HEK293 (cell line): ENCODE data around the gene FAM227B.

ENCODE experiments used
- CTCF ChIA-PET: fragments of 350-600 bp; formaldehyde crosslinking; extraction: SDS; loops from one replicate; lab custom pipeline; 2021; ENCODE audit warnings: antibody characterized with exemption; lab: Yijun Ruan, JAX
- POLR2A ChIA-PET: fragments of 300-600 bp; formaldehyde crosslinking; extraction: SDS; loops from one replicate; lab custom pipeline; 2020; ENCODE audit warnings: antibody characterized with exemption, inconsistent platforms; lab: Yijun Ruan, JAX
- H3K27ac ChIP-seq: fragments of 200-500 bp; sonication (Bioruptor generic); 2 replicates; pipeline ENCODE4 v1.5.1; 2014; ENCODE audit warnings: low read depth, low read length, control low read depth, inconsistent platforms; ENCODE audit errors: extremely low read depth
- H3K36me3 ChIP-seq, 2 experiments: fragments of 200-500 bp in 1 of 2; sonication (Bioruptor generic) in 1 of 2; 1 replicate in 1 of 2; 2 replicates in 1 of 2; pipeline ENCODE4 v1.5.1; 2014 to 2017; ENCODE audit warnings: inconsistent platforms in 2 of 2, low read length in 2 of 2; ENCODE audit not compliant: control insufficient read depth in 2 of 2, insufficient read depth in 1 of 2
- H3K4me1 ChIP-seq: fragments of 200-500 bp; sonication (Bioruptor generic); 2 replicates; pipeline ENCODE4 v1.5.1; 2014; ENCODE audit warnings: mild to moderate bottlenecking, low read length, inconsistent platforms; ENCODE audit not compliant: control insufficient read depth, insufficient read depth
- H3K4me3 ChIP-seq: 2 replicates; pipeline ENCODE4 v1.5.1; 2011; ENCODE audit warnings: low read depth, mild to moderate bottlenecking, control low read depth, low read length, moderate library complexity
- H3K9me3 ChIP-seq: fragments of 200-500 bp; sonication (Bioruptor generic); 2 replicates; pipeline ENCODE4 v1.5.1; 2014; ENCODE audit warnings: low read depth, low read length, inconsistent platforms; ENCODE audit not compliant: control insufficient read depth, insufficient read depth
- BCL11B ChIP-seq: fragments of 450-650 bp; formaldehyde crosslinking; IDR thresholded peaks from 2 replicates; pipeline ENCODE4 v1.5.1; 2016; ENCODE audit warnings: low read depth, missing biosample characterization, missing genetic modification characterization
- GLI4 ChIP-seq: fragments of 450-650 bp; formaldehyde crosslinking; IDR thresholded peaks from 2 replicates; pipeline ENCODE4 v1.5.1; 2016; ENCODE audit warnings: missing biosample characterization, missing genetic modification characterization
- KLF16 ChIP-seq: fragments of 450-650 bp; formaldehyde crosslinking; IDR thresholded peaks from 2 replicates; pipeline ENCODE4 v1.5.1; 2017; ENCODE audit warnings: missing biosample characterization, missing genetic modification characterization
- KLF8 ChIP-seq: fragments of 450-650 bp; formaldehyde crosslinking; IDR thresholded peaks from 2 replicates; pipeline ENCODE4 v1.5.1; 2016; ENCODE audit warnings: missing biosample characterization, missing genetic modification characterization
- MEIS1 ChIP-seq: sonication (generic); formaldehyde crosslinking; IDR thresholded peaks from 2 replicates; pipeline ENCODE4 v1.8.1; 2022; ENCODE audit warnings: missing genetic modification reagents, mild to moderate bottlenecking, borderline replicate concordance
- OSR2 ChIP-seq: fragments of 450-650 bp; formaldehyde crosslinking; IDR thresholded peaks from 2 replicates; pipeline ENCODE4 v1.5.1; 2016; ENCODE audit warnings: missing biosample characterization, missing genetic modification characterization
- PRDM1 ChIP-seq: fragments of 450-650 bp; formaldehyde crosslinking; IDR thresholded peaks from 2 replicates; pipeline ENCODE4; 2016; ENCODE audit warnings: missing biosample characterization, missing genetic modification characterization
- SCRT2 ChIP-seq: fragments of 450-650 bp; formaldehyde crosslinking; IDR thresholded peaks from 2 replicates; pipeline ENCODE4 v1.5.1; 2016; ENCODE audit warnings: missing biosample characterization, missing genetic modification characterization
- YY1 ChIP-seq: fragments of 450-650 bp; formaldehyde crosslinking; IDR thresholded peaks from 2 replicates; pipeline ENCODE4 v1.5.1; 2018; ENCODE audit warnings: missing biosample characterization, missing genetic modification characterization
- ZBTB8A ChIP-seq: fragments of 450-650 bp; formaldehyde crosslinking; IDR thresholded peaks from 2 replicates; pipeline ENCODE4 v1.5.1; 2016; ENCODE audit warnings: missing biosample characterization, missing genetic modification characterization
- ZNF132 ChIP-seq: fragments of 450-650 bp; formaldehyde crosslinking; IDR thresholded peaks from 2 replicates; pipeline ENCODE4 v1.5.1; 2017; ENCODE audit warnings: missing biosample characterization, missing genetic modification characterization, borderline replicate concordance
- ZNF169 ChIP-seq: fragments of 450-650 bp; formaldehyde crosslinking; IDR thresholded peaks from 2 replicates; pipeline ENCODE4 v1.5.1; 2016; ENCODE audit warnings: missing biosample characterization, missing genetic modification characterization
- ZNF223 ChIP-seq: fragments of 450-650 bp; formaldehyde crosslinking; IDR thresholded peaks from 2 replicates; pipeline ENCODE4 v1.5.1; 2016; ENCODE audit warnings: missing biosample characterization, missing genetic modification characterization
- ZNF37A ChIP-seq: fragments of 450-650 bp; IDR thresholded peaks from 2 replicates; pipeline ENCODE4 v1.5.1; 2018; ENCODE audit warnings: missing biosample characterization, missing genetic modification characterization
- ZNF501 ChIP-seq: fragments of 450-650 bp; formaldehyde crosslinking; IDR thresholded peaks from 2 replicates; pipeline ENCODE4 v1.5.1; 2016; ENCODE audit warnings: missing biosample characterization, missing genetic modification characterization
- ZNF521 ChIP-seq: fragments of 450-650 bp; formaldehyde crosslinking; IDR thresholded peaks from 2 replicates; pipeline ENCODE4 v1.5.1; 2017; ENCODE audit warnings: missing biosample characterization, mild to moderate bottlenecking, missing genetic modification characterization
- ZNF600 ChIP-seq: fragments of 450-650 bp; formaldehyde crosslinking; IDR thresholded peaks from 2 replicates; pipeline ENCODE4 v1.5.1; 2016; ENCODE audit warnings: missing biosample characterization, missing genetic modification characterization
- ZNF785 ChIP-seq: fragments of 450-650 bp; formaldehyde crosslinking; IDR thresholded peaks from 2 replicates; pipeline ENCODE4 v1.5.1; 2016; ENCODE audit warnings: missing biosample characterization, missing genetic modification characterization
- TF ChIP-seq, protein P1 (sequence below): fragments of 450-650 bp; formaldehyde crosslinking; IDR thresholded peaks from 2 replicates; pipeline ENCODE4 v1.5.1; 2017; ENCODE audit warnings: missing biosample characterization, missing genetic modification characterization
- TF ChIP-seq, protein P2 (sequence below): fragments of 450-650 bp; formaldehyde crosslinking; IDR thresholded peaks from 2 replicates; pipeline ENCODE4 v1.5.1; 2016; ENCODE audit warnings: missing biosample characterization, missing genetic modification characterization
- TF ChIP-seq, protein P3 (sequence below): fragments of 450-650 bp; formaldehyde crosslinking; IDR thresholded peaks from 2 replicates; pipeline ENCODE4 v1.5.1; 2016; ENCODE audit warnings: missing biosample characterization, missing genetic modification characterization, borderline replicate concordance
- TF ChIP-seq, protein P4 (sequence below): fragments of 450-650 bp; formaldehyde crosslinking; IDR thresholded peaks from 2 replicates; pipeline ENCODE4 v1.5.1; 2017; ENCODE audit warnings: missing biosample characterization, missing genetic modification characterization
- TF ChIP-seq, protein P5 (sequence below): fragments of 450-650 bp; formaldehyde crosslinking; IDR thresholded peaks from 2 replicates; pipeline ENCODE4 v1.5.1; 2016; ENCODE audit warnings: missing biosample characterization, missing genetic modification characterization, borderline replicate concordance

The FAM227B gene

DNA sequence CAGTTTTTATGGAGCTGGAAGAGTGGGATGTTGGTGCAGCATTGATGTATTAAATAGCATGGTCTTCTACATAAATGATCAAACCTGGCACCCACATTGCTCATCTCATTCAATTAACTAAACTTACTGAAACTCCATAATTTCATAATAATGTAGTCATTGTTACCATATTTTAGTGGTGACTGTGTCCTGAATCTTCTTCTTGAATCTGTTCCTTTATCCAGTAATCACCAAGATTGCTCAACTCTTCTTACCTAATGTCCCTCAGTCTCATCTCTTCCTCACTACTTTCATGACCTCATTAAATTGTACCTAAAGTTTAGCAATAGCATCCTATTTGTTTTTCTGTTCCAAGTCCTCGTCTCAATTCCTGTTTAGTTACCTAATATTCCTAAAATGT, 127.8 kb downstream of the FAM227B start (continued):
- TF ChIP-seq ZNF132: no peak
- TF ChIP-seq ZNF521 (tag by site-specific recombination): no peak
- TF ChIP-seq OSR2 (tag by site-specific recombination): no peak
- TF ChIP-seq, protein P1, sequence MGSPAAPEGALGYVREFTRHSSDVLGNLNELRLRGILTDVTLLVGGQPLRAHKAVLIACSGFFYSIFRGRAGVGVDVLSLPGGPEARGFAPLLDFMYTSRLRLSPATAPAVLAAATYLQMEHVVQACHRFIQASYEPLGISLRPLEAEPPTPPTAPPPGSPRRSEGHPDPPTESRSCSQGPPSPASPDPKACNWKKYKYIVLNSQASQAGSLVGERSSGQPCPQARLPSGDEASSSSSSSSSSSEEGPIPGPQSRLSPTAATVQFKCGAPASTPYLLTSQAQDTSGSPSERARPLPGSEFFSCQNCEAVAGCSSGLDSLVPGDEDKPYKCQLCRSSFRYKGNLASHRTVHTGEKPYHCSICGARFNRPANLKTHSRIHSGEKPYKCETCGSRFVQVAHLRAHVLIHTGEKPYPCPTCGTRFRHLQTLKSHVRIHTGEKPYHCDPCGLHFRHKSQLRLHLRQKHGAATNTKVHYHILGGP (tag by site-specific recombination): no peak
- no peak for TF ChIP-seq PRDM1 (tag by site-specific recombination)

DNA sequence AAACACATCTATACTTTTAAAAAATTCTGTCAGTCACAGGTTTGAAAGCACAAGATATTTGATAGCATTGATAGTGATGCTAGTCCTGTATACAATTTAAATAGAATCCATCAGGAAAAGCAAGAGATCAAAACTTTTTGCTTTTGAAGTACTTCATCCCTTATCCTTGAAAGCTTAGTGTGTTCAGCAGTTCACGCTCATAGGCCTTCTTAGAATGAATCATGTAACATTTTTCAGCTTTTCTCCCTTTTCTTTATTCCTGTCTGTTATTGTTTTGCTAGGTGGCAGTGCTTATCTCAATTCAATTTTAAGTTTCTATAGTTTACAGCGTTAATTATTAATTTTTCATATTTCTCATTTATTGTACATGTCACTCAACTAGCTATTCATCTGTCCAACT, 128.5 kb downstream of the FAM227B start:
- Histone ChIP-seq H3K9me3 (no peaks in the 10 kb centered on the region), H3K4me3 (no peak overlapping the region), H3K27ac (no peak overlapping the region), H3K36me3 (no peaks in the 10 kb centered on the region), H3K4me1 (no peaks in the 10 kb centered on the region)
- POLR2A ChIA-PET: no interaction called here
- no peak for TF ChIP-seq ZNF169 (tag by site-specific recombination)
- TF ChIP-seq YY1 (tag by site-specific recombination): no peak
- TF ChIP-seq KLF8 (tag by site-specific recombination): no peak
- TF ChIP-seq ZBTB8A: no peak
- no peak for TF ChIP-seq ZNF785
- no peak for TF ChIP-seq ZNF37A (tag by site-specific recombination)
- TF ChIP-seq, protein P2, sequence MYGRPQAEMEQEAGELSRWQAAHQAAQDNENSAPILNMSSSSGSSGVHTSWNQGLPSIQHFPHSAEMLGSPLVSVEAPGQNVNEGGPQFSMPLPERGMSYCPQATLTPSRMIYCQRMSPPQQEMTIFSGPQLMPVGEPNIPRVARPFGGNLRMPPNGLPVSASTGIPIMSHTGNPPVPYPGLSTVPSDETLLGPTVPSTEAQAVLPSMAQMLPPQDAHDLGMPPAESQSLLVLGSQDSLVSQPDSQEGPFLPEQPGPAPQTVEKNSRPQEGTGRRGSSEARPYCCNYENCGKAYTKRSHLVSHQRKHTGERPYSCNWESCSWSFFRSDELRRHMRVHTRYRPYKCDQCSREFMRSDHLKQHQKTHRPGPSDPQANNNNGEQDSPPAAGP (tag by site-specific recombination): no peak
- TF ChIP-seq, protein P3, sequence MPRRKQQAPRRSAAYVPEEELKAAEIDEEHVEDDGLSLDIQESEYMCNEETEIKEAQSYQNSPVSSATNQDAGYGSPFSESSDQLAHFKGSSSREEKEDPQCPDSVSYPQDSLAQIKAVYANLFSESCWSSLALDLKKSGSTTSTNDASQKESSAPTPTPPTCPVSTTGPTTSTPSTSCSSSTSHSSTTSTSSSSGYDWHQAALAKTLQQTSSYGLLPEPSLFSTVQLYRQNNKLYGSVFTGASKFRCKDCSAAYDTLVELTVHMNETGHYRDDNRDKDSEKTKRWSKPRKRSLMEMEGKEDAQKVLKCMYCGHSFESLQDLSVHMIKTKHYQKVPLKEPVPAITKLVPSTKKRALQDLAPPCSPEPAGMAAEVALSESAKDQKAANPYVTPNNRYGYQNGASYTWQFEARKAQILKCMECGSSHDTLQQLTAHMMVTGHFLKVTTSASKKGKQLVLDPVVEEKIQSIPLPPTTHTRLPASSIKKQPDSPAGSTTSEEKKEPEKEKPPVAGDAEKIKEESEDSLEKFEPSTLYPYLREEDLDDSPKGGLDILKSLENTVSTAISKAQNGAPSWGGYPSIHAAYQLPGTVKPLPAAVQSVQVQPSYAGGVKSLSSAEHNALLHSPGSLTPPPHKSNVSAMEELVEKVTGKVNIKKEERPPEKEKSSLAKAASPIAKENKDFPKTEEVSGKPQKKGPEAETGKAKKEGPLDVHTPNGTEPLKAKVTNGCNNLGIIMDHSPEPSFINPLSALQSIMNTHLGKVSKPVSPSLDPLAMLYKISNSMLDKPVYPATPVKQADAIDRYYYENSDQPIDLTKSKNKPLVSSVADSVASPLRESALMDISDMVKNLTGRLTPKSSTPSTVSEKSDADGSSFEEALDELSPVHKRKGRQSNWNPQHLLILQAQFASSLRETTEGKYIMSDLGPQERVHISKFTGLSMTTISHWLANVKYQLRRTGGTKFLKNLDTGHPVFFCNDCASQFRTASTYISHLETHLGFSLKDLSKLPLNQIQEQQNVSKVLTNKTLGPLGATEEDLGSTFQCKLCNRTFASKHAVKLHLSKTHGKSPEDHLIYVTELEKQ: no peak
- TF ChIP-seq GLI4 (tag by site-specific recombination): no peak
- TF ChIP-seq, protein P4, sequence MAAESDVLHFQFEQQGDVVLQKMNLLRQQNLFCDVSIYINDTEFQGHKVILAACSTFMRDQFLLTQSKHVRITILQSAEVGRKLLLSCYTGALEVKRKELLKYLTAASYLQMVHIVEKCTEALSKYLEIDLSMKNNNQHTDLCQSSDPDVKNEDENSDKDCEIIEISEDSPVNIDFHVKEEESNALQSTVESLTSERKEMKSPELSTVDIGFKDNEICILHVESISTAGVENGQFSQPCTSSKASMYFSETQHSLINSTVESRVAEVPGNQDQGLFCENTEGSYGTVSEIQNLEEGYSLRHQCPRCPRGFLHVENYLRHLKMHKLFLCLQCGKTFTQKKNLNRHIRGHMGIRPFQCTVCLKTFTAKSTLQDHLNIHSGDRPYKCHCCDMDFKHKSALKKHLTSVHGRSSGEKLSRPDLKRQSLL: no peak
- TF ChIP-seq ZNF600 (tag by site-specific recombination): no peak
- TF ChIP-seq, protein P5, sequence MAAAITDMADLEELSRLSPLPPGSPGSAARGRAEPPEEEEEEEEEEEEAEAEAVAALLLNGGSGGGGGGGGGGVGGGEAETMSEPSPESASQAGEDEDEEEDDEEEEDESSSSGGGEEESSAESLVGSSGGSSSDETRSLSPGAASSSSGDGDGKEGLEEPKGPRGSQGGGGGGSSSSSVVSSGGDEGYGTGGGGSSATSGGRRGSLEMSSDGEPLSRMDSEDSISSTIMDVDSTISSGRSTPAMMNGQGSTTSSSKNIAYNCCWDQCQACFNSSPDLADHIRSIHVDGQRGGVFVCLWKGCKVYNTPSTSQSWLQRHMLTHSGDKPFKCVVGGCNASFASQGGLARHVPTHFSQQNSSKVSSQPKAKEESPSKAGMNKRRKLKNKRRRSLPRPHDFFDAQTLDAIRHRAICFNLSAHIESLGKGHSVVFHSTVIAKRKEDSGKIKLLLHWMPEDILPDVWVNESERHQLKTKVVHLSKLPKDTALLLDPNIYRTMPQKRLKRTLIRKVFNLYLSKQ (tag by site-specific recombination): no peak
- no peak for TF ChIP-seq SCRT2 (tag by site-specific recombination)
- TF ChIP-seq ZNF501: no peak
- no peak for TF ChIP-seq BCL11B (tag by site-specific recombination)
- TF ChIP-seq ZNF223 (tag by site-specific recombination): no peak
- no peak for TF ChIP-seq KLF16 (tag by site-specific recombination)
- no peak for TF ChIP-seq MEIS1 (CRISPR knock-in tag)
- CTCF ChIA-PET: no interaction called here
